GM18873 (cell line): ENCODE measurements around the gene EVC2.

Experiments
- ATAC-seq: cut with Tn5 transposase; IDR thresholded peaks from one replicate; pipeline ENCODE4 v1.9.1; 2021; ENCODE audit warnings: mild to moderate bottlenecking, moderate library complexity, moderate number of reproducible peaks; ENCODE audit not compliant: unreplicated experiment, low FRiP score

Gene EVC2

GRCh38 chr4:5713861-5714260 lies 5.5 kb upstream of the EVC2 start:
- no peak for ATAC-seq

GRCh38 chr4:5712931-5713330 lies 4.6 kb upstream of the EVC2 start:
- ATAC-seq, result no peak

- ATAC-seq, result no peak
Measured at GRCh38 chr4:5712517-5712916, 4.2 kb upstream of the EVC2 start.

GRCh38 chr4:5711479-5712184 lies 3.3 kb upstream of the EVC2 start:
- no peak for ATAC-seq

- ATAC-seq, result no peak
Measured at GRCh38 chr4:5710961-5711478, 2.7 kb upstream of the EVC2 start, which contains the start of gene EVC. EVC (plus strand) TSS chr4:5711201; CDS start chr4:5711381, 180 bp downstream.

GRCh38 chr4:5710065-5710960 lies 2.0 kb upstream of the EVC2 start:
- no peak for ATAC-seq

GRCh38 chr4:5709207-5709575 lies 832 bp upstream of the EVC2 start:
- ATAC-seq, result no peak

GRCh38 chr4:5707778-5708448 lies 446 bp downstream of the EVC2 start:
- no peak for ATAC-seq

- ATAC-seq, result no peak
Measured at GRCh38 chr4:5707366-5707765, 993 bp downstream of the EVC2 start.

- ATAC-seq, result no peak
Measured at GRCh38 chr4:5706486-5707290, 1.7 kb downstream of the EVC2 start.

- no peak for ATAC-seq
Measured at GRCh38 chr4:5705647-5706320, 2.6 kb downstream of the EVC2 start.

- ATAC-seq, result no peak
Measured at GRCh38 chr4:5704276-5704675, 4.1 kb downstream of the EVC2 start.

- no peak for ATAC-seq
Measured at GRCh38 chr4:5703831-5704230, 4.5 kb downstream of the EVC2 start.

- ATAC-seq, result no peak
Measured at GRCh38 chr4:5701971-5702370, 6.4 kb downstream of the EVC2 start.

- no peak for ATAC-seq
Measured at GRCh38 chr4:5700459-5700858, 7.9 kb downstream of the EVC2 start.

GRCh38 chr4:5696341-5696740 lies 12.0 kb downstream of the EVC2 start:
- no peak for ATAC-seq

- ATAC-seq, result no peak
Measured at GRCh38 chr4:5693871-5694270, 14.5 kb downstream of the EVC2 start.

- ATAC-seq, result no peak
Measured at GRCh38 chr4:5691491-5692132, 16.7 kb downstream of the EVC2 start.

- no peak for ATAC-seq
Measured at GRCh38 chr4:5689065-5689464, 19.3 kb downstream of the EVC2 start.
